Measurements from ENCODE around the gene DYNC2I2.
A peak's percentile ranks its signal among the peaks of the same experiment; 100 is the strongest.
"Not testable (repeated sequence)": the region's sequence is repeated elsewhere in the genome, so short reads cannot be mapped to it uniquely, and the experiment has no call there.

Gene DYNC2I2

GRCh38 chr9:128651798-128652197 is 4.8 kb downstream of the DYNC2I2 start:
- DNase-seq (ENCODE audit: low spot score): no peak
- no peak for TF ChIP-seq CTCF (conservative IDR thresholded peaks at IDR 0.05; ENCODE audit: low read depth)
- peak overlapping the region; percentile 97 for H3K27ac ChIP-seq
- CTCF ChIA-PET: no interaction called here
- POLR2A ChIA-PET (ENCODE audit: low non-redundant PET): interaction anchor here (0.6 kb wide), 1 partner anchor 18 kb away, joined by 7 read pairs; no protein-coding TSS in a partner anchor

- H3K27ac ChIP-seq: peak overlapping the region; percentile 38
- DNase-seq (ENCODE audit: low spot score); POLR2A ChIA-PET (ENCODE audit: low non-redundant PET): not testable (repeated sequence)
- CTCF ChIA-PET: interaction anchor here (0.6 to 1.3 kb wide), 3 partner anchors 13 to 90 kb away, joined by 3 to 4 read pairs (median 3); no protein-coding TSS in a partner anchor
Observed at GRCh38 chr9:128648206-128648605, 8.4 kb downstream of the DYNC2I2 start.

GRCh38 chr9:128643519-128644300 is 12.9 kb downstream of the DYNC2I2 start:
- POLR2A ChIA-PET (ENCODE audit: low non-redundant PET): no interaction called here
- CTCF ChIA-PET: no interaction called here
- H3K27ac ChIP-seq: peak overlapping the region; percentile 58
- DNase-seq (ENCODE audit: low spot score): no peak
- TF ChIP-seq CTCF (conservative IDR thresholded peaks at IDR 0.05; ENCODE audit: low read depth): no peak

DNA sequence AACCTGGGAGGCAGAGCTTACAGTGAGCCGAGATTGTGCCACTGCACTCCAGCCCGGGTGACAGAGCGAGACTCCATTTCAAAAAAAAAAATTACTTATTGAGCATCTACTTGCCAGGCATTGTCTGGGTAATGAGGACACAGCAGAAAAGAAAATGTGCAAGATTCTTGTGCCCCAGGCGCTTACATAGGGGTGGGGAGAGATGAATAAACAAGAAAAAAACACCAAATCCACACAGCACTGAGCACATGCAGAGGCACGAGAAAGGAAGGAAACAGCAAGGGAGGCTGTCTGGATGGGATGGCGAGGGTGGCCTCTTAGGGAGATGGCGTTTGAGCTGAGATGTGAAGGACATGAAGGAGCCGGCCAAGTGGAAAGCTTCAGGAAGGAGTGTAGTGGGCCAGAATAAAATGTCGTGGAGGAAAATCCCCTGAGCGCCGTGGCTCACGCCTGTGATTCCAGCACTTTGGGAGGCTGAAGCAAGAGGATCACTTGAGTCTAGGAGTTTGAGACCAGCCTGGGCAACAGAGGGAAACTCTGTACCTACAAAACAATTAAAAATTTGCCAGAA is 13.9 kb downstream of the DYNC2I2 start:
- H3K27ac ChIP-seq: peak overlapping the region; percentile 58
- no peak for DNase-seq (ENCODE audit: low spot score)

GRCh38 chr9:128640603-128641002 is 16.0 kb downstream of the DYNC2I2 start:
- H3K27ac ChIP-seq: peak overlapping the region; percentile 99
- no peak for TF ChIP-seq CTCF (conservative IDR thresholded peaks at IDR 0.05; ENCODE audit: low read depth)
- no peak for DNase-seq (ENCODE audit: low spot score)
- ChIA-PET CTCF (no interaction called here), POLR2A (ENCODE audit: low non-redundant PET) (no interaction called here)

More for the DNA sequence above, 13.9 kb downstream of the DYNC2I2 start:
- no peak for TF ChIP-seq CTCF (conservative IDR thresholded peaks at IDR 0.05; ENCODE audit: low read depth)
- ChIA-PET POLR2A (ENCODE audit: low non-redundant PET) (no interaction called here), CTCF (no interaction called here)

GRCh38 chr9:128638580-128638979 is 18.1 kb downstream of the DYNC2I2 start:
- DNase-seq (ENCODE audit: low spot score): no peak
- CTCF ChIA-PET: interaction anchor here (0.6 to 1.3 kb wide), 5 partner anchors 46 to 363 kb away, joined by 3 to 9 read pairs (median 3); partner anchors contain the start of gene PKN3
- peak overlapping the region; percentile 99 for H3K27ac ChIP-seq

More at GRCh38 chr9:128638580-128638979, 18.1 kb downstream of the DYNC2I2 start:
- POLR2A ChIA-PET (ENCODE audit: low non-redundant PET): no interaction called here
- TF ChIP-seq CTCF (conservative IDR thresholded peaks at IDR 0.05; ENCODE audit: low read depth): no peak

All from RWPE1 (cell line).